Fibroblast of gingiva (primary cell): ENCODE results near the gene SLC44A4.
"Not testable (repeated sequence)": the region's sequence is repeated elsewhere in the genome, so short reads cannot be mapped to it uniquely, and the experiment has no call there.

ENCODE experiments used
- DNase-seq: peaks from one replicate; pipeline ENCODE4 v3.0.0-alpha.2; 2011; ENCODE audit warnings: low read depth

SLC44A4 gene

GRCh38 chr6:31858707-31859106 is 20.1 kb downstream of the SLC44A4 start:
- DNase-seq = no peak

GRCh38 chr6:31857774-31858173 is 21.0 kb downstream of the SLC44A4 start:
- DNase-seq = not testable (repeated sequence)

- DNase-seq = not testable (repeated sequence)
Measured at GRCh38 chr6:31851980-31852718, 26.6 kb downstream of the SLC44A4 start.

- DNase-seq = no peak
Measured at GRCh38 chr6:31851485-31851832, 27.3 kb downstream of the SLC44A4 start.

GRCh38 chr6:31850765-31851484 is 27.9 kb downstream of the SLC44A4 start:
- no peak for DNase-seq

- no peak for DNase-seq
Measured at GRCh38 chr6:31847276-31847978, 31.4 kb downstream of the SLC44A4 start.

- DNase-seq = no peak
Measured at GRCh38 chr6:31844507-31844906, 34.3 kb downstream of the SLC44A4 start.

- no peak for DNase-seq
Measured at GRCh38 chr6:31842053-31842452, 36.7 kb downstream of the SLC44A4 start.

GRCh38 chr6:31839779-31840126 is 39.0 kb downstream of the SLC44A4 start:
- DNase-seq = not testable (repeated sequence)

- no peak for DNase-seq
Measured at GRCh38 chr6:31838968-31839367, 39.8 kb downstream of the SLC44A4 start.

- not testable (repeated sequence) for DNase-seq
Measured at GRCh38 chr6:31838114-31838553, 40.7 kb downstream of the SLC44A4 start.

GRCh38 chr6:31837369-31838113 is 41.3 kb downstream of the SLC44A4 start:
- no peak for DNase-seq

GRCh38 chr6:31836474-31837368 is 42.1 kb downstream of the SLC44A4 start:
- DNase-seq = peak; percentile 50

GRCh38 chr6:31836047-31836473 is 42.7 kb downstream of the SLC44A4 start:
- no peak for DNase-seq

GRCh38 chr6:31834367-31835250 is 44.2 kb downstream of the SLC44A4 start:
- DNase-seq = peak; percentile 84

- no peak for DNase-seq
Measured at GRCh38 chr6:31831350-31832215, 47.2 kb downstream of the SLC44A4 start.

GRCh38 chr6:31830886-31831335 is 47.9 kb downstream of the SLC44A4 start:
- no peak for DNase-seq

- peak; percentile 42 for DNase-seq
Measured at GRCh38 chr6:31829633-31830283, 49.0 kb downstream of the SLC44A4 start.
